SK-N-SH (cell line): Measurements from ENCODE around the gene FARSB. TPM values are rescaled to one million over a fixed set of nuclear protein-coding genes. Genes with fewer than 3 reads are reported as not detected.
A peak's percentile ranks its signal among the peaks of the same experiment; 100 is the strongest.

Source experiments
- CTCF ChIA-PET: fragments of 300-600, 350-600 bp; formaldehyde crosslinking; extraction: SDS; loops from one replicate; lab custom pipeline; 2021; lab: Yijun Ruan, JAX
- POLR2A ChIA-PET: fragments of 350-600 bp; sonication (Branson Sonifier 250); formaldehyde crosslinking; extraction: SDS; loops from one replicate; lab custom pipeline; 2020; ENCODE audit warnings: antibody characterized with exemption, inconsistent platforms; lab: Yijun Ruan, JAX
- DNase-seq: peaks from one replicate; pipeline ENCODE4 v3.0.0; 2012
- H2AFZ ChIP-seq: fragments of 200-600 bp; sonication (generic); 2 replicates; pipeline ENCODE4 v1.8.1; 2016; ENCODE audit warnings: antibody characterized with exemption, mild to moderate bottlenecking, low read depth
- H3F3A ChIP-seq: fragments of 200-600 bp; sonication (generic); replicated peaks from 2 replicates; pipeline ENCODE3; 2016; ENCODE audit warnings: antibody characterized with exemption, mild to moderate bottlenecking; ENCODE audit not compliant: insufficient read depth
- H3K27ac ChIP-seq, 2 experiments: fragments of 200-500 bp in 1 of 2; fragments of 200-600 bp in 1 of 2; sonication (Bioruptor generic) in 1 of 2; sonication (generic), shearing (Covaris generic) in 1 of 2; 2 replicates each; pipeline versions ENCODE4 v1.5.1 to v1.6.1; 2014 to 2016; ENCODE audit warnings: low read depth in 2 of 2, inconsistent platforms in 1 of 2, low read length in 1 of 2, mild to moderate bottlenecking in 1 of 2, mixed read lengths in 1 of 2
- H3K27me3 ChIP-seq: fragments of 200-600 bp; sonication (generic), shearing (Covaris generic); 2 replicates; pipeline ENCODE4 v1.6.1; 2016; ENCODE audit warnings: mixed run types; ENCODE audit not compliant: insufficient read depth
- H3K36me3 ChIP-seq, 2 experiments: fragments of 200-500 bp in 1 of 2; fragments of 200-600 bp in 1 of 2; sonication (Bioruptor generic) in 1 of 2; sonication (generic) in 1 of 2; replicated peaks in 1 of 2; 2 replicates each; pipeline versions ENCODE3 to v1.5.1; 2014 to 2016; ENCODE audit warnings: low read length in 1 of 2, mild to moderate bottlenecking in 1 of 2; ENCODE audit not compliant: insufficient read depth in 2 of 2, control insufficient read depth in 1 of 2
- H3K4me1 ChIP-seq, 2 experiments: fragments of 200-500 bp in 1 of 2; fragments of 200-600 bp in 1 of 2; sonication (Bioruptor generic) in 1 of 2; sonication (generic), shearing (Covaris generic) in 1 of 2; 2 replicates each; pipeline versions ENCODE4 v1.5.1 to v1.6.1; 2014 to 2016; ENCODE audit warnings: low read depth in 1 of 2, low read length in 1 of 2, mixed run types in 1 of 2; ENCODE audit not compliant: insufficient read depth in 2 of 2, control insufficient read depth in 1 of 2
- H3K4me2 ChIP-seq: fragments of 200-600 bp; sonication (generic), shearing (Covaris generic); 2 replicates; pipeline ENCODE4 v1.6.1; 2017; ENCODE audit warnings: mixed run types
- H3K4me3 ChIP-seq, 2 experiments: fragments of 200-500 bp in 1 of 2; fragments of 200-600 bp in 1 of 2; sonication (Bioruptor generic) in 1 of 2; sonication (generic), shearing (Covaris generic) in 1 of 2; 2 replicates each; pipeline versions ENCODE4 v1.5.1 to v1.8.1; 2014 to 2016; ENCODE audit warnings: low read depth in 2 of 2, inconsistent platforms in 1 of 2, low read length in 1 of 2, mild to moderate bottlenecking in 1 of 2, mixed read lengths in 1 of 2, moderate library complexity in 1 of 2
- H3K79me2 ChIP-seq: fragments of 200-600 bp; sonication (generic); 2 replicates; pipeline ENCODE4 v1.8.1; 2017; ENCODE audit warnings: mild to moderate bottlenecking; ENCODE audit not compliant: insufficient read depth
- H3K9ac ChIP-seq: fragments of 200-600 bp; sonication (generic); 2 replicates; pipeline ENCODE4 v1.6.1; 2017; ENCODE audit warnings: mixed run types
- H3K9me2 ChIP-seq: fragments of 200-600 bp; sonication (generic); 2 replicates; pipeline ENCODE4 v1.6.1; 2017; ENCODE audit warnings: mixed run types
- H3K9me3 ChIP-seq: fragments of 200-600 bp; sonication (generic); 2 replicates; pipeline ENCODE4 v1.6.1; 2017; ENCODE audit warnings: mixed run types, mild to moderate bottlenecking, moderate library complexity
- H4K20me1 ChIP-seq: fragments of 200-600 bp; sonication (generic); 2 replicates; pipeline ENCODE4 v1.6.1; 2017; ENCODE audit warnings: mild to moderate bottlenecking, mixed run types; ENCODE audit not compliant: insufficient read depth
- CTCF ChIP-seq: fragments of 200-600 bp; sonication (generic); IDR thresholded peaks from 2 replicates; pipeline ENCODE4 v1.6.1; 2017; ENCODE audit warnings: antibody characterized with exemption, mild to moderate bottlenecking, moderate library complexity
- MEF2A ChIP-seq: IDR thresholded peaks from 2 replicates; pipeline ENCODE4 v1.4.0; 2012; ENCODE audit warnings: low read depth, borderline replicate concordance
- NFIC ChIP-seq: IDR thresholded peaks from 2 replicates; pipeline ENCODE4 v1.4.0; 2012; ENCODE audit warnings: borderline replicate concordance
- NRF1 ChIP-seq: IDR thresholded peaks from 2 replicates; pipeline ENCODE4 v1.6.1; 2012; ENCODE audit warnings: low read depth, mild to moderate bottlenecking, low read length
- RAD21 ChIP-seq: IDR thresholded peaks from 2 replicates; pipeline ENCODE4 v1.6.1; 2012; ENCODE audit warnings: mild to moderate bottlenecking, low read length
- RCOR1 ChIP-seq: fragments of 150-350 bp; IDR thresholded peaks from 2 replicates; pipeline ENCODE4 v1.6.1; 2017; ENCODE audit warnings: antibody characterized with exemption, low read length
- REST ChIP-seq: IDR thresholded peaks from 2 replicates; pipeline ENCODE4 v1.6.1; 2012; ENCODE audit warnings: mild to moderate bottlenecking, low read depth, low read length, moderate library complexity
- RXRA ChIP-seq: IDR thresholded peaks from 2 replicates; pipeline ENCODE4 v1.4.0; 2012; ENCODE audit warnings: low read depth, mild to moderate bottlenecking, borderline replicate concordance
- SIN3A ChIP-seq: IDR thresholded peaks from 2 replicates; pipeline ENCODE4 v1.6.1; 2012; ENCODE audit warnings: low read depth, mild to moderate bottlenecking, low read length, moderate library complexity, borderline replicate concordance
- SMC3 ChIP-seq: IDR thresholded peaks from 2 replicates; pipeline ENCODE4 v1.6.1; 2012; ENCODE audit warnings: low read depth, low read length, improper control_type of control experiment
- TAF1 ChIP-seq: IDR thresholded peaks from 2 replicates; pipeline ENCODE4 v1.6.1; 2012; ENCODE audit warnings: low read depth, mild to moderate bottlenecking, low read length, moderate library complexity, borderline replicate concordance
- TCF12 ChIP-seq: IDR thresholded peaks from 2 replicates; pipeline ENCODE4 v1.4.0; 2012
- TEAD4 ChIP-seq: IDR thresholded peaks from 2 replicates; pipeline ENCODE4 v1.4.0; 2012; ENCODE audit warnings: mild to moderate bottlenecking, borderline replicate concordance; ENCODE audit not compliant: insufficient read depth
- WGBS: methylation state at CpG from one replicate; pipeline ENCODE4 v1.1.6; 2017; ENCODE audit warnings: low lambda C conversion rate; 5-methylcytosine and 5-hydroxymethylcytosine counted together
- polyA plus RNA-seq, 3 experiments: library from polyadenylated mRNA; depleted of rRNA; stranded (reverse); fragments of >200 nt; gene quantifications; 2 replicates each; pipeline ENCODE4 v1.2.3, GENCODE V29; 2012
- TF ChIP-seq, protein P1 (sequence below): fragments of 150-350 bp; IDR thresholded peaks from 2 replicates; pipeline ENCODE4 v1.6.1; 2017; ENCODE audit warnings: antibody characterized with exemption, low read length, low read depth, borderline replicate concordance

Gene FARSB
- polyA plus RNA-seq, 1 of the 3 experiments (the other 2 are of a cell fraction), result 15.4 TPM

DNA sequence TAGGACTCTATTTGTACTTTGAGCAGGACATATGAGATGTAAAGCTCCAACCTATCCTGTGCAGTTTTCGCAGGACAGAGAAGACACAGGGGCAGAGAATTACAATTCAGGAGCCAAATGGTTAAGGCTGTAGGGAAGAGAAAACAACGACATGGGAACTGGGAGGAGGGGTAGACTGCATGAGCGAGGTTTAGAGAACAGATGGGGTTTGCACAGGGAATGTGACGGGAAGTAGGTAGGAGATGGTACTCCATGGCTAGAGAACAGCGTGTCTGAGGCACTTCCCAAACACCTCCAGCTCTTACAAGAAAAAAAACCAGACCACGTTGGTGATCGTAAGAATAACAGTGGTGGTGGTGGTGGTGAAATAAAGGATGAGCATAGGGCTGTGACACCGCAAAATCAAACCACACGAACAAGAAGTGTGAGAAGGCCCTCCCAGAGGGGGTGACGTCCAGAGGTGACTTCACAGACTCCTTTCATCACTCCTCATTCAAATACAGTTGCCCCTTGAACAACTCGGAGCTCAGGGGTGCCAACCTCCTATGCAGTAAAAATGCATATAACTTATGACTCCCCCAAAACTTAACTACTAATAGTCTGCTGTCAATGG lies 92.7 kb downstream of the FARSB start:
- POLR2A ChIA-PET, result no interaction called here
- CTCF ChIA-PET, result interaction anchor here (1.8 to 2.3 kb wide), 3 partner anchors 8 to 245 kb away, joined by 4 to 19 read pairs (median 5); no protein-coding TSS in a partner anchor

GRCh38 chr2:222561817-222562645 lies 93.9 kb downstream of the FARSB start:
- Histone ChIP-seq H3F3A (no peaks in the 10 kb centered on the region), H3K79me2 (no peaks in the 10 kb centered on the region), H2AFZ (no peak overlapping the region), H3K27ac (no peak overlapping the region), H3K4me1 (no peaks in the 10 kb centered on the region), H4K20me1 (no peaks in the 10 kb centered on the region), H3K36me3 (peaks cover 2 to 4% of the 10 kb centered on the region in 2 experiments), H3K4me2 (no peak overlapping the region), H3K9me3 (no peaks in the 10 kb centered on the region), H3K4me3 (no peak overlapping the region), H3K9me2 (no peaks in the 10 kb centered on the region), H3K27me3 (no peaks in the 10 kb centered on the region), H3K9ac (no peak overlapping the region)
- POLR2A ChIA-PET, result no interaction called here
- TF ChIP-seq RCOR1 (no peak), MEF2A (no peak), REST (no peak), TCF12 (no peak), CTCF (peak; percentile 65), SMC3 (peak; percentile 71), NRF1 (no peak), RAD21 (peak; percentile 83), TEAD4 (no peak), RXRA (no peak), NFIC (no peak)
- CTCF ChIA-PET, result interaction anchor here (0.6 to 4.6 kb wide), 42 partner anchors 9 to 537 kb away, joined by 3 to 93 read pairs (median 3); a partner anchor contains a TSS
- WGBS, result 66% methylated on average over 6 of the region's 6 CpGs
- DNase-seq, result peak; percentile 63

More for the DNA sequence above, 92.7 kb downstream of the FARSB start:
- Histone ChIP-seq H3K79me2 (no peaks in the 10 kb centered on the region), H3K27me3 (no peaks in the 10 kb centered on the region), H3K4me2 (no peak overlapping the region), H3K4me3 (no peak overlapping the region), H3K9me2 (no peaks in the 10 kb centered on the region), H3K36me3 (peaks cover 9 to 15% of the 10 kb centered on the region in 2 experiments), H3K9me3 (no peaks in the 10 kb centered on the region), H2AFZ (no peak overlapping the region), H4K20me1 (no peaks in the 10 kb centered on the region), H3F3A (no peaks in the 10 kb centered on the region), H3K4me1 (no peaks in the 10 kb centered on the region), H3K27ac (no peak overlapping the region), H3K9ac (no peak overlapping the region)
- TF ChIP-seq NRF1 (no peak), SIN3A (no peak), TAF1 (no peak)
- TF ChIP-seq, protein P1, sequence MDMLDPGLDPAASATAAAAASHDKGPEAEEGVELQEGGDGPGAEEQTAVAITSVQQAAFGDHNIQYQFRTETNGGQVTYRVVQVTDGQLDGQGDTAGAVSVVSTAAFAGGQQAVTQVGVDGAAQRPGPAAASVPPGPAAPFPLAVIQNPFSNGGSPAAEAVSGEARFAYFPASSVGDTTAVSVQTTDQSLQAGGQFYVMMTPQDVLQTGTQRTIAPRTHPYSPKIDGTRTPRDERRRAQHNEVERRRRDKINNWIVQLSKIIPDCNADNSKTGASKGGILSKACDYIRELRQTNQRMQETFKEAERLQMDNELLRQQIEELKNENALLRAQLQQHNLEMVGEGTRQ, result no peak
- no peak for DNase-seq
- 94% methylated on average over 11 of the region's 11 CpGs for WGBS
